Astrocyte (in vitro differentiated cells and primary cell): ENCODE measurements around the gene FAM107B. TPM values are rescaled to one million over a fixed set of nuclear protein-coding genes. Genes with fewer than 3 reads are reported as not detected.

Source experiments
- DNase-seq: peaks from one replicate; pipeline ENCODE4 v3.0.0-alpha.2; 2010; ENCODE audit warnings: low read depth
- FAIRE-seq: peaks from 2 replicates; lab custom pipeline; 2011; peaks lifted over from hg19 to GRCh38; lab: Jason Lieb, UNC
- H2AFZ ChIP-seq: 2 replicates; pipeline ENCODE4 v1.6.0; 2012; ENCODE audit warnings: low read depth, low read length, inconsistent platforms
- H3K27ac ChIP-seq: 2 replicates; pipeline ENCODE4 v1.5.1; 2011; ENCODE audit warnings: low read depth, low read length, inconsistent platforms
- H3K27me3 ChIP-seq: 2 replicates; pipeline ENCODE4 v1.6.0; 2011; ENCODE audit warnings: low read length, inconsistent platforms; ENCODE audit not compliant: insufficient read depth
- H3K36me3 ChIP-seq: 2 replicates; pipeline ENCODE4 v1.5.1; 2011; ENCODE audit warnings: low read length, inconsistent platforms; ENCODE audit not compliant: insufficient read depth
- H3K4me1 ChIP-seq: 2 replicates; pipeline ENCODE4 v1.5.1; 2011; ENCODE audit warnings: low read length, inconsistent platforms; ENCODE audit not compliant: insufficient read depth
- H3K4me2 ChIP-seq: 2 replicates; pipeline ENCODE4 v1.6.0; 2012; ENCODE audit warnings: low read length, inconsistent platforms
- H3K4me3 ChIP-seq: 2 replicates; pipeline ENCODE4 v1.5.1; 2011; ENCODE audit warnings: low read depth, mild to moderate bottlenecking, low read length, inconsistent platforms; ENCODE audit not compliant: insufficient read depth
- H3K79me2 ChIP-seq: 2 replicates; pipeline ENCODE4 v1.6.0; 2012; ENCODE audit warnings: mild to moderate bottlenecking, low read length, inconsistent platforms; ENCODE audit not compliant: insufficient read depth
- H3K9ac ChIP-seq: 2 replicates; pipeline ENCODE4 v1.6.0; 2012; ENCODE audit warnings: mild to moderate bottlenecking, low read length, inconsistent platforms
- H3K9me3 ChIP-seq: 2 replicates; pipeline ENCODE4 v1.5.1; 2012; ENCODE audit warnings: low read depth, mild to moderate bottlenecking, low read length, inconsistent platforms; ENCODE audit not compliant: insufficient read depth
- H4K20me1 ChIP-seq: 2 replicates; pipeline ENCODE4 v1.6.0; 2012; ENCODE audit warnings: low read length, inconsistent platforms; ENCODE audit not compliant: insufficient read depth
- H3K27ac Mint-ChIP-seq: one replicate; pipeline ENCODE4 v1.8.0; 2021; ENCODE audit warnings: mild to moderate bottlenecking, mixed read lengths; ENCODE audit not compliant: unreplicated experiment
- H3K27me3 Mint-ChIP-seq: one replicate; pipeline ENCODE4 v1.8.0; 2021; ENCODE audit warnings: low read depth, mixed read lengths; ENCODE audit not compliant: unreplicated experiment
- H3K36me3 Mint-ChIP-seq: one replicate; pipeline ENCODE4 v1.8.0; 2021; ENCODE audit warnings: low read depth, mixed read lengths; ENCODE audit not compliant: unreplicated experiment
- H3K4me1 Mint-ChIP-seq: one replicate; pipeline ENCODE4 v1.8.0; 2021; ENCODE audit warnings: low read depth, mixed read lengths; ENCODE audit not compliant: unreplicated experiment
- H3K4me3 Mint-ChIP-seq: one replicate; pipeline ENCODE4 v1.8.0; 2021; ENCODE audit warnings: mild to moderate bottlenecking, moderate library complexity, mixed read lengths; ENCODE audit not compliant: unreplicated experiment
- H3K9me3 Mint-ChIP-seq: one replicate; pipeline ENCODE4 v1.8.0; 2021; ENCODE audit warnings: mild to moderate bottlenecking, mixed read lengths; ENCODE audit not compliant: unreplicated experiment
- CTCF ChIP-seq: IDR thresholded peaks from 2 replicates; pipeline ENCODE4 v1.5.1; 2011; ENCODE audit warnings: low read depth, mild to moderate bottlenecking, inconsistent platforms, low read length, moderate library complexity; ENCODE audit not compliant: insufficient read depth
- EZH2 ChIP-seq: IDR thresholded peaks from 2 replicates; pipeline ENCODE4 v1.6.1; 2012; ENCODE audit warnings: mild to moderate bottlenecking, low read length, inconsistent platforms; ENCODE audit not compliant: insufficient read depth
- total RNA-seq: library from RNA; stranded (reverse); gene quantifications from 2 replicates; pipeline ENCODE4 v1.2.1, GENCODE V29; 2021

The FAM107B gene
- total RNA-seq, 1 donor from 2014 or later, result 36.0 TPM

GRCh38 chr10:14753441-14753840 lies 21.3 kb downstream of the FAM107B start:
- FAIRE-seq (no peak), DNase-seq (no peak)
- H3K36me3 Mint-ChIP-seq, result no peaks in the 10 kb centered on the region

GRCh38 chr10:14751921-14752320 lies 22.8 kb downstream of the FAM107B start:
- Histone ChIP-seq H3K36me3 (no peaks in the 10 kb centered on the region), H3K4me2 (no peak overlapping the region), H3K27me3 (peaks cover 11% of the 10 kb centered on the region), H3K9ac (no peak overlapping the region), H3K4me1 (no peaks in the 10 kb centered on the region), H2AFZ (no peak overlapping the region), H4K20me1 (no peaks in the 10 kb centered on the region), H3K4me3 (no peak overlapping the region), H3K79me2 (no peaks in the 10 kb centered on the region), H3K9me3 (no peaks in the 10 kb centered on the region), H3K27ac (no peak overlapping the region)
- FAIRE-seq, result no peak
- Mint-ChIP-seq H3K9me3 (peaks cover 5% of the 10 kb centered on the region), H3K4me3 (no peak overlapping the region), H3K36me3 (no peaks in the 10 kb centered on the region), H3K27me3 (peaks cover 12% of the 10 kb centered on the region), H3K4me1 (no peaks in the 10 kb centered on the region), H3K27ac (no peak overlapping the region)
- TF ChIP-seq EZH2, result no peak
- TF ChIP-seq CTCF, result no peak
- DNase-seq, result no peak

More at GRCh38 chr10:14753441-14753840, 21.3 kb downstream of the FAM107B start:
- no peaks in the 10 kb centered on the region for H3K9me3 ChIP-seq
- H2AFZ ChIP-seq, result no peak overlapping the region
- H3K4me1 ChIP-seq, result no peaks in the 10 kb centered on the region
- no peak overlapping the region for H3K9ac ChIP-seq
- Mint-ChIP-seq H3K4me3 (no peak overlapping the region), H3K27ac (no peak overlapping the region), H3K4me1 (no peaks in the 10 kb centered on the region), H3K9me3 (peaks cover 3% of the 10 kb centered on the region), H3K27me3 (peaks cover 12% of the 10 kb centered on the region)
- H3K36me3 ChIP-seq, result no peaks in the 10 kb centered on the region
- H3K4me2 ChIP-seq, result no peak overlapping the region
- peaks cover 6% of the 10 kb centered on the region for H3K27me3 ChIP-seq
- H3K4me3 ChIP-seq, result no peak overlapping the region
- TF ChIP-seq EZH2 (no peak), CTCF (no peak)
- H4K20me1 ChIP-seq, result no peaks in the 10 kb centered on the region
- no peaks in the 10 kb centered on the region for H3K79me2 ChIP-seq
- H3K27ac ChIP-seq, result no peak overlapping the region

GRCh38 chr10:14751014-14751896 lies 23.4 kb downstream of the FAM107B start:
- H3K36me3 ChIP-seq, result no peaks in the 10 kb centered on the region
- peaks cover 12% of the 10 kb centered on the region for H3K27me3 Mint-ChIP-seq
- H3K27ac Mint-ChIP-seq, result no peak overlapping the region

More at GRCh38 chr10:14751014-14751896, 23.4 kb downstream of the FAM107B start:
- H3K9ac ChIP-seq, result no peak overlapping the region
- no peaks in the 10 kb centered on the region for H4K20me1 ChIP-seq
- H3K79me2 ChIP-seq, result no peaks in the 10 kb centered on the region
- H3K4me3 ChIP-seq, result no peak overlapping the region
- TF ChIP-seq CTCF, result no peak
- TF ChIP-seq EZH2, result no peak
- no peak overlapping the region for H3K4me3 Mint-ChIP-seq
- no peaks in the 10 kb centered on the region for H3K9me3 ChIP-seq
- DNase-seq (no peak), FAIRE-seq (no peak)
- peaks cover 16% of the 10 kb centered on the region for H3K27me3 ChIP-seq
- no peaks in the 10 kb centered on the region for H3K4me1 Mint-ChIP-seq
- H3K4me2 ChIP-seq, result no peak overlapping the region
- H3K27ac ChIP-seq, result no peak overlapping the region
- no peak overlapping the region for H2AFZ ChIP-seq
- H3K9me3 Mint-ChIP-seq, result peaks cover 8% of the 10 kb centered on the region
- H3K36me3 Mint-ChIP-seq, result no peaks in the 10 kb centered on the region
- H3K4me1 ChIP-seq, result no peaks in the 10 kb centered on the region
